ENCODE measurements around the gene ELAVL1. TPM values are rescaled to one million over a fixed set of nuclear protein-coding genes. Genes with fewer than 3 reads are reported as not detected.
A peak's percentile ranks its signal among the peaks of the same experiment; 100 is the strongest.

Gene ELAVL1
- total and polyA plus RNA-seq, 9 of the 15 experiments (the other 6 are each of a cell fraction or from before 2014, with no cell fraction given): 4.3 to 172 (median 69.2) TPM

- peak; percentile 70; the same call in 1 of the 2 replicates for TF ChIP-seq NKRF (IDR thresholded peaks at IDR 0.05; ENCODE audit: borderline replicate concordance)
- TF ChIP-seq HEY1 (CRISPR knock-in tag; IDR thresholded peaks at IDR 0.05; ENCODE audit: borderline replicate concordance): no peak
- TF ChIP-seq KHSRP (IDR thresholded peaks at IDR 0.05): no peak
- no peak for TF ChIP-seq ZNF586 (CRISPR knock-in tag; conservative IDR thresholded peaks at IDR 0.05)
- TF ChIP-seq PRPF4 (IDR thresholded peaks at IDR 0.05; ENCODE audit: insufficient read depth, low read depth, low read length, poor library complexity, severe bottlenecking): no peak
- peak; percentile 60 for TF ChIP-seq CBFA2T3 (IDR thresholded peaks at IDR 0.05)
- TF ChIP-seq MCM7 (IDR thresholded peaks at IDR 0.05): no peak
- no peak for TF ChIP-seq HMG20A (CRISPR knock-in tag; conservative IDR thresholded peaks at IDR 0.05)
- no peak for TF ChIP-seq GATA2 (CRISPR knock-in tag; IDR thresholded peaks at IDR 0.05)
- TF ChIP-seq DDX20 (tag; IDR thresholded peaks at IDR 0.05; ENCODE audit: low read depth): no peak
- no peak for TF ChIP-seq KLF10 (CRISPR knock-in tag; IDR thresholded peaks at IDR 0.05)
- no peak for TF ChIP-seq CAMTA2 (CRISPR knock-in tag; conservative IDR thresholded peaks at IDR 0.05)
- no peak for TF ChIP-seq RBM34 (IDR thresholded peaks at IDR 0.05; ENCODE audit: borderline replicate concordance, insufficient read depth, low read length)
- TF ChIP-seq ZNF3 (CRISPR knock-in tag; IDR thresholded peaks at IDR 0.05): no peak
- TF ChIP-seq SFPQ (IDR thresholded peaks at IDR 0.05; ENCODE audit: low read depth, low read length): no peak
- TF ChIP-seq ZNF41 (CRISPR knock-in tag; conservative IDR thresholded peaks at IDR 0.05): no peak
- TF ChIP-seq ZNF830 (CRISPR knock-in tag; IDR thresholded peaks at IDR 0.05): no peak
- no peak for TF ChIP-seq CUX1 (CRISPR knock-in tag; IDR thresholded peaks at IDR 0.05)
Observed at GRCh38 chr19:8050274-8051096, 45.0 kb upstream of the ELAVL1 start (continued).
